Caki2 (cell line): ENCODE measurements around the gene ST8SIA6. TPM values are rescaled to one million over a fixed set of nuclear protein-coding genes. Genes with fewer than 3 reads are reported as not detected.
A peak's percentile ranks its signal among the peaks of the same experiment; 100 is the strongest.

ENCODE experiments used
- DNase-seq: peaks from one replicate; pipeline ENCODE4 v3.0.0-alpha.2; 2015; ENCODE audit warnings: low read depth
- in situ Hi-C: cut with HindIII; loops from 2 replicates; pipeline ENCODE4 v1.10.0; 2016; ENCODE audit warnings: low sequenced_read_pairs, low pct_unique_long_range_greater_than_20kb, mixed read lengths
- total RNA-seq: library from RNA; depleted of rRNA; stranded (reverse); fragments of >200 nt; shearing (Covaris generic); gene quantifications from 2 replicates; pipeline ENCODE4 v1.2.3, GENCODE V29; 2014; ENCODE audit warnings: low replicate concordance

ST8SIA6 gene
- total RNA-seq, 1 experiment from 2014 or later, result not detected

GRCh38 chr10:17368708-17369272 is 85.6 kb downstream of the ST8SIA6 start:
- DNase-seq, result no peak
- in situ Hi-C loops, result no loop called here

- no peak for DNase-seq
- in situ Hi-C loops, result no loop called here
Observed at GRCh38 chr10:17366705-17367104, 87.7 kb downstream of the ST8SIA6 start.

- in situ Hi-C loops, result no loop called here
- DNase-seq, result no peak
Observed at GRCh38 chr10:17365402-17365801, 89.0 kb downstream of the ST8SIA6 start.

- no peak for DNase-seq
- in situ Hi-C loops, result no loop called here
Observed at GRCh38 chr10:17358461-17358860, 95.9 kb downstream of the ST8SIA6 start.

GRCh38 chr10:17357781-17358180 is 96.6 kb downstream of the ST8SIA6 start:
- in situ Hi-C loops, result no loop called here
- DNase-seq, result no peak

- no peak for DNase-seq
- in situ Hi-C loops, result no loop called here
Observed at GRCh38 chr10:17356820-17357219, 97.6 kb downstream of the ST8SIA6 start.

GRCh38 chr10:17354781-17355180 is 99.6 kb downstream of the ST8SIA6 start:
- DNase-seq, result no peak
- in situ Hi-C loops, result no loop called here

- in situ Hi-C loops, result no loop called here
- no peak for DNase-seq
Observed at GRCh38 chr10:17353568-17354300, 100.7 kb downstream of the ST8SIA6 start.

- in situ Hi-C loops, result no loop called here
Observed at GRCh38 chr10:17352583-17352982, 101.8 kb downstream of the ST8SIA6 start.

GRCh38 chr10:17351506-17351905 is 102.9 kb downstream of the ST8SIA6 start:
- in situ Hi-C loops, result no loop called here
- DNase-seq, result no peak

More at GRCh38 chr10:17352583-17352982, 101.8 kb downstream of the ST8SIA6 start:
- no peak for DNase-seq

- in situ Hi-C loops, result no loop called here
Observed at GRCh38 chr10:17349717-17350116, 104.7 kb downstream of the ST8SIA6 start.

GRCh38 chr10:17348501-17349349 is 105.7 kb downstream of the ST8SIA6 start:
- peak; percentile 57 for DNase-seq
- in situ Hi-C loops, result no loop called here

More at GRCh38 chr10:17349717-17350116, 104.7 kb downstream of the ST8SIA6 start:
- DNase-seq, result no peak

- no peak for DNase-seq
- in situ Hi-C loops, result no loop called here
Observed at GRCh38 chr10:17348011-17348500, 106.3 kb downstream of the ST8SIA6 start.

- in situ Hi-C loops, result no loop called here
- DNase-seq, result no peak
Observed at GRCh38 chr10:17344206-17344605, 110.2 kb downstream of the ST8SIA6 start.

- DNase-seq, result no peak
- in situ Hi-C loops, result no loop called here
Observed at GRCh38 chr10:17343118-17343517, 111.3 kb downstream of the ST8SIA6 start.

- in situ Hi-C loops, result no loop called here
- peak; percentile 24 for DNase-seq
Observed at GRCh38 chr10:17340144-17340829, 114.1 kb downstream of the ST8SIA6 start.

GRCh38 chr10:17335065-17335464 is 119.3 kb downstream of the ST8SIA6 start:
- in situ Hi-C loops, result no loop called here
- no peak for DNase-seq

- in situ Hi-C loops, result no loop called here
- no peak for DNase-seq
Observed at GRCh38 chr10:17330501-17330900, 123.9 kb downstream of the ST8SIA6 start.
